Measurements from ENCODE around the gene GAMT.
"Not testable (repeated sequence)": the region's sequence is repeated elsewhere in the genome, so short reads cannot be mapped to it uniquely, and the experiment has no call there.

GAMT gene

DNA sequence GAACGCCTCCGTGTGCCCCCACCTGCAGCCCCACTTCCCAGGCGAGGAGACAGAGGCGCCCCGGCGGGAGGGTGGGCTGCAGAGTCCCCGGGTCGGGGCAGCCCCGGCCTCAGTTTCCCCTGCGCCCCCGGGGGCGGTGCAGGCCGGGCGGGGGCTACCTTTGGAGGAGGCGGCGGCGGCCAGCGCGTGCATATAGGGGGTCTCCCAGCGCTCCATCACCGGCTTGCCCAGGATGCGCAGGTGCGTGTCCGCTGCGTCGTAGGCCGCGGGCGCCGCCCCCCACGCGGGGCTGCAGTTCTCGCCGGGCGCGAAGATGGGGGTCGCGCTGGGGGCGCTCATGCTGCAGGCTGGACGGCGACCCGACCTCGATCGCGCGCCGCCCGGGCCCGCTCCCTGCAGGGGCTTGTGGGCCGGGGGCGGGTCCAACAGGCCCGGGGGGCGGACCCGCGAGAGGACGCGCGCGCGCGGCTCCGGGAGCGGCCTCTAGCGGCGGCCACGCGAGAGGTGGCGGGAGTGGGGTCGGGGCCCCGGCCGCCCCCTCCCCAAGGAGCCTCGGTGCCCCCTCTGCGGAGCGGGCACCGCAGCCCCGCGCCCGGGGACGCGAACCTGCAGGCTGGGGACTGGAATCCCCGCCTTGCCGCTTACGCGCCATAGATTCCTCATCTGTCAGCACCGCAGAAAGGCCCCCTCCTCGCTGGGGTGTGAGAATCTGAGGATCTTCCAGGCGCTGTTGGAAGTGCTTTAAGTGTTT, at the start of gene GAMT:
GAMT (minus strand) TSS at position 405 of the 751 bp plus-strand sequence; CDS start at position 339, 66 bp downstream.
- peak in 2 of 3 donors; percentile 25 to 45 for DNase-seq (ENCODE audit: low read depth in 2 of 3, low spot score in 1 of 3)

DNA sequence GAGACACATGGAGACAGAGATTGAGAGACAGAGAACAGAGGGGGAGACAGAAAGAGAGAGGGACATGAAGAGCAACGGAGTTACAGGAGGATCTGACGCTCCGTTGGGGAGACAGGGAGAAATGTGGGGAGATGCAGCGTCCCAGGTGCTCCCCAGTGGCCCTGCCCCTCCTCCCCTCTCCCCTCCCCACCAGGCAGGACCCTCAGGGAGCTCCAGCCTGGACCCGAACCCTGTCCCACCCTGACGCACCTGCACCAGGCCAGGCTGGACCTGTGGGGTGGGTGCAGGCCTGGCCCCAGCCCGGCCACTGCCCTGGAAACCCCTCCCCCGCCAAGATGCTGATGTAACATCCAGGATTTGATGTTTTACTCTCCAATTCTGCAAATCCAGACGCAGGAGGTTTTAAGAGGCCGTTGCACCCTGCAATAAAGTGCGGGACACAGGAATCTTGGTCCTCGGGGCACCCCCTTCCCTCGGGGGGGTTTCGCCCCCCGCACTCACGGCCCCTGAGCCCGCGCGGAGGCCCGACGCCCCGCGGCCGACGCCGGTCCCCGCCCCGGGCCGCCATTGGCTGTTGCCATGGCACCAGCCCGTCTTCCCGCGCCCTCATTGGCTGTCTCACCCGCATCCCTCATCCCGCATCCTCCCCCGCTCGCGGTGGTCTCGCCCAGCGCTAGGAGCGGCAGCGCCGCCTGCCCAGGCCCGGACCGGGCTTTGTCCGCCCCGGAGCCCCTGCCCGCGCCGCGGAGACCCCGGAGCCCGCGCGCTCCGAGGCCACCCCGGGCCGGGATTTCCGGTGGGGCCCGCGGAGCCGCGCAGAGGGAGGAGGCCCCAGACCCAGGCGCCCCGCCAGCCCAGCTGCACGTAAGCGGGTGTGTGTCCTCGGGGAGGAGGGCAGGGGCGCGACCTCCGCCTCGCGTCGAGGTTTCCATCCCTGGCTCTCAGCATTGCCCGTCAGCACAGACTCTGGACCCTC, 48.4 kb upstream of the GAMT start, which contains the start of gene APC2:
APC2 (plus strand) TSS at position 655 of the 976 bp plus-strand sequence. CDS start 2,881 bp downstream, outside the sequence.
- no peak for DNase-seq (ENCODE audit: low read depth in 2 of 3, low spot score in 1 of 3)

DNA sequence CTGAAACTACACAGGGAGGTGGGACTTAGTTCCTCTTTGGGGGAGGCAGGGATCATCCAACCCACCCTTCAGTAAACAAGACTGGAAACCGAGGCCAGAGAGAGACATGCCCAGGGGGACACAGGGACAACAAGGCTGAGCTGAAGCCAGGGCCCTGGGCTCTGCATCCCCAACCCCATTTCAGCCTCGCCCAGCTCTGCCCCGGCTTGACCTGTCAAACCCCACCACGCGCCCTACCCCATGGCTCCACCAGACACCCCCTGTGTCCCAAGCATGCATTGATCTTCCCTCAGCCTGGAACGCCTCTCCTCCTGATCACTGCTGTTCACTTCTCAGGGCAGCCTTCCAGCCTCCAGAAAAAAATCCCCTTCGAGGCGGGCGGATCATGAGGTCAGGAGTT, 46.6 kb upstream of the GAMT start:
- DNase-seq (ENCODE audit: low read depth in 2 of 3, low spot score in 1 of 3), result no peak

DNA sequence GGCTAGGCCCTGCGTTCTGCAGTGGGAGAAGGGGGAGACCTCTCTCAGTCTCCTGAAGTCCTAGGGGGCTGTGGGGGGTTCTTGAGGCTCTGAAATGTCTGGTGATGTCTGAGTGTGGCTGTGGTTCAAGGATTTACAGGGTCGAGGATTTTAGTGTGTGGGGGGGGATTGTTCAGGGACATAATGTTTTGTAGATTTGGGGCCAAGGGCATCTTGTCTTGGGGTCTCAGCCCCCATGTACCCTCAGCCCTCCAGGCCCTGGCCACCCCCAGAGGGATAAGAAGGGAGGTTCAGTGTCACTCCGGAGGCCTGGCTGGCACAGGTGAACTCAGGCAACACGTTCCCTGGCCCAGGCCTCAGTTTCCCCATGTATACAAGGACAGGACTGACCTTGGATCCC, 46.2 kb upstream of the GAMT start:
- no peak for DNase-seq (ENCODE audit: low read depth in 2 of 3, low spot score in 1 of 3)

DNA sequence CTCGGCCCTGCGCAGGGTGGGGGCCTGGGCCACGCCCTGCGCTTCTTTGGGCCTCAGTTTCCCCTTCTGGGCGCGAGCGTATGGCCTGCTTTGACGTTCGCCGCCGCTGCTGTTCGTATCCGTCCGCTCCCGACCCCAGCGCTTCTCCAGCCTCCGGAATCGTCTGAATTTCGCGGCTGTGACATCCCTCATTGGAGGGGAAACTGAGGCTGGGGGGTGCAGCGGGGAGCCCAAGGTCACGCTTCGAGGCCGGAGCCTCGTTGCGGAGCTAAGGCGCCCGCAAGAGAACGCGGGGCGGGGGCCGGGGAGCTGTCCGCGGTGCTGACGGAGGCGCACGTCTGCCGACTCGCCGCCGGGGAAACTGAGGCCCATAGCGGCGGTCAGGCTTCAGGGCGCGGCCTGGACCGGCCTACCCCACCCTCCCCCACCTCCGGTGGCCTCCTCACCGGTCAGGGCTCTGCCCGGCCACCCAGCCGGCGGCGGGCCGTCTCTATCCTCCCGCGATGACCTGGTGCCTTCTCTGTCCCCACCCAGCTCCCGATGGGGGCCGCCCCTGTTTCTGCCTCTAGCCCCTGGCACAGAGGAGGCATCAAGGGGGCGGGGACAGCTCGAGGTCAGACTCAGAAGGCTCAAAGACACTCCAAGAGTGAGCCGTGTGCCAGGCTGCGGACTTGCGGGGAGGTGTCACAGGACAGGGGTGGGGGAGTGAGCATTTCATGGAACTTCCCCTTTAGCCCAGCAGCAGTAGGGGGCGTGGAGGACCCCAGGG, 45.6 kb upstream of the GAMT start:
- no peak for DNase-seq (ENCODE audit: low read depth in 2 of 3, low spot score in 1 of 3)

DNA sequence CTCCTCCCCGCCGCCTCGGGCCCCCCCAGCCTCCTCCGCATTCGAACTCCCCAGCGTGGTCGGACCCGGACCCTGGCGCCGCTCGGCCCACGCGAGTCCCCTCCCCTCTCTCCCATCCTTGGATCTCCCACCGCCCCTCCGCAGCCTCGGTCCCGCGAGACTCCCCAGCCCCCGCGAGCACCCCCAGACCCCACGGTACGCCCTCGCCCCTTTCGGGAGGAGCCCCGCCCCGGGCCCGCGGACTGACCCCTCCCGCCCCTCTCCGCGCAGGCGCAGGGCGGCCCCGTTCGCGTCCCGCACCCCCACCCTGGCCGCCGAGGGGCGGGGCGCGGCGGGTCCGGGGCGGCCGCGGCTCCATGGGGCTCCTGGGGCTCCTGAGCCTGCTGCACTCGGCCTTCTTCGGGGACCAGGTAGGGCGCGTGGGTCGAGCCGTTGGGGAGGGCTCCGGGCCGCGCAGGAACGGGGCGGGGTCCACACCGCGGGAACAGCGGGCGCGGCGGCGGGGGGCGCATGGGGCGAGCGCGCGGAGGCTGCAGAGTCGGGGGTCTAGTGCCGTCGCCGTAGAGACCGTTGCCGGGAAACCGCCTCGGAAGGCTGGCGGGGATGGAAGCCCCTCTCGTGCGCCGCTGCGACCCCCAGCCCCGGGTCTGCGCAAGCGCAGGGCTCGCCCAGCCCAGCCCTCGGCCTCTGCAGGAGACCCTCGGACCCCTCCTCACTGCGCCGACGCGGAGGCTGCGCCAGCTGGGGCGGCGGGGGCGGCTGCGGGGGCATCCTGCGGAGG, 44.8 kb upstream of the GAMT start:
- DNase-seq (ENCODE audit: low read depth in 2 of 3, low spot score in 1 of 3), result no peak

DNA sequence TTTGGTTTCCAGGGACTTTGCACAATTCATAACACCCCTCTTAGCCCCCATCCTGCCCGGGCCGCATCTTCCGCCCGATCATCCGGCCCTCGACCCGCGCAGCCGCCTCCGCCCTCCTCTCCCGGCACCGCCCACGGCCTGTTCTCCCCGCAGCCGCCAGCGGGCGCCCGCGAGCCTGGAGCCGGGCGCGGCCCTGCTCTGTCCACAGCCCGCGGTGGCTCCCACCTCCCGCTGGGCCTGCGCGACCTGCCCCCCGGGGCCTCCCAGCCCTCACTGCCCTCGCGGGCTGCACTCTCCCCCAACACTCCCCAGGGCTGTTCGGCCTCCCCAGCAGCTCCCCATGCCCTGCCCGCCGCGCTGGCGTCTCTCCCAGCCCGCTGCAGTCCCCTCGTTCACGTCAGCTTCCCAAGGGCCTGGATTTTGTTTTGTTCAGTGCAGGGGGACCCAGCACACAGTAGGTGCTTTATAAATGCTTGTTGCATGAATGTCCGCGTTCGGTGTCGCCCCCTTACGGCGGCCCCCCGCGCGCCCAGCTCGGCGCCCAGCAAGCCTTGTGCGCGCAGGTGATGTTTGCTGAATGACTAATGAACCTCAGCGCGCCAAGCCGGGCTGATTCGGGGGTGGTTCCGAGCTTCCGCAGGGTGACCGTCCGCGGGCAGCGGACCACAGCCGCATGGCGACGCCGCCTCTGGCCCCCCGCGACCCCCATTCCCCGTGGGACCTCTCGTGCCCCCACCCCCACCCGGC, 44.0 kb upstream of the GAMT start:
- DNase-seq (ENCODE audit: low read depth in 2 of 3, low spot score in 1 of 3), result peak; percentile 49 to 73 (median 69)

DNA sequence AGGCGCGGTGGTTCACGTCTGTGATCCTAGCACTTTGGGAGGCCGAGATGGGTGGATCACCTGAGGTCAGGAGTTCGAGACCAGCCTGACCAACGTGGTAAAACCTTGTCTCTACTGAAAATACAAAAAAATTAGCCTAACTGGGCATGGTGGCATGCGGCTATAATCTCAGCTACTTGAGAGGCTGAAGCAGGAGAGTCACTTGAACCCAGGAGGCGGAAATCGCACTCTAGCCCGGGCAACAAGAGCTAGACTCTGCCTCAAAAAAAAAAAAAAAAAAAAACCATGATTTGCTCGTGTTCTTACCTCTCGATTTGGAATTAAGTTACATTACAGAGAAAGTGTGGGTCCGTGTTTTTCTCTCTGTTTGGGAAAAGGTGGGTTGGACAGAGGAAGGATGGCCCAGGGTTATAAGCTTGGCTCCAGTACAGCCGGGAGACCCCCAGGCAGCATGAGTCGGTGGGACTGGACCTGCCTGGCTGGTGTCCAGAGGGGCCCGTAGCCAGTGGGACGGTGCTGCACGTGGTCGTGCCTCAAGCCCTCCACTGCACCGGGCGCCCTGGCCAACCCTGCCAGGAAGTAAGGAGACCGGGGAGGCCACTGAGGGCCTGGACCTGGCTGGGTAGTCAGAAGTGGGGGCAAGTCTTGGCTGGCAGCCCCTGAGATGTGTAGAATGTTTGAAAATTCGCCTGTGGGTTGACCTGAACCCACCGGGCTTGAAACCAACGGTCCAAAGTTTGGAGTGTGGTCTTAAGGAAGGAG, 40.5 kb upstream of the GAMT start:
- DNase-seq (ENCODE audit: low read depth in 2 of 3, low spot score in 1 of 3), result no peak

DNA sequence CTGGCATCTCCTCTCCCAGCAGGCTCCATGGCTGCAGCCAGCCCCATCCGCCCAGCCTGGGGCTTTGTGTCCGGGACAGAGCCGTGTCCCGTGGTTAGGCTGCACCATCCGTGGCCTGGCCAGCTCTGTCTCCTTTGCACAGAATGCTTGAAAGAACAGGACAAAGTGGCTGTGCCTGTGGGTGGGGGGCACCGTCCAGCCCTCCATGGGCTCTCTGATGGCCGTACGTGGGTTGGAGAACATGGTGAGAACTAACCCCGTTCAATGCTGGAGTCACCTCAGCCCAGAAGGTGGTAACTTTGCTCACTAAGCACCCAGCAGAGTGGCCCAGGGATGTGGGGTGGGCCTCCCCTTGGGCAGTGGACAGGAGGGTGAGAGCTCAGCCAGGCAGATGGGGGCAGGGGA, 39.7 kb upstream of the GAMT start:
- no peak for DNase-seq (ENCODE audit: low read depth in 2 of 3, low spot score in 1 of 3)

DNA sequence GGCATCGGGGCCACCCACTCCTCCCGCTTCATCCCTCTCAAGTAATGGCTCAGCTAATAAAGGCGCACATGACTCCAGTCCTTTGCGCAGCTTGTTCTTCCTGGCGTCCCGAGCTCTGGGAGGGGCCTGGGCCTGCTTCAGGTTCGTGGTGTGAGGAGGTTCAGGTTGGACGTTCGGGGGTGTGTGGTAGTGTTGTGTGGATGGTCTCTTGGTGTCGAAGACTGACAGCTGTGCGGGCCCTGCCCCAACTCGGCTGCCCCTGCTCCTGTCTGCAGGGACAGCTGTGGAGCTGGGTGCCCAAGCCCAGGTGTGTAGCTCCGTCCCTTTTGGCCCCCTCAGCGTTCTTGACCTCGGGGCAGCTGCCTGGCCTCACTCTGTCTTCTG, 39.1 kb upstream of the GAMT start:
- no peak for DNase-seq (ENCODE audit: low read depth in 2 of 3, low spot score in 1 of 3)

DNA sequence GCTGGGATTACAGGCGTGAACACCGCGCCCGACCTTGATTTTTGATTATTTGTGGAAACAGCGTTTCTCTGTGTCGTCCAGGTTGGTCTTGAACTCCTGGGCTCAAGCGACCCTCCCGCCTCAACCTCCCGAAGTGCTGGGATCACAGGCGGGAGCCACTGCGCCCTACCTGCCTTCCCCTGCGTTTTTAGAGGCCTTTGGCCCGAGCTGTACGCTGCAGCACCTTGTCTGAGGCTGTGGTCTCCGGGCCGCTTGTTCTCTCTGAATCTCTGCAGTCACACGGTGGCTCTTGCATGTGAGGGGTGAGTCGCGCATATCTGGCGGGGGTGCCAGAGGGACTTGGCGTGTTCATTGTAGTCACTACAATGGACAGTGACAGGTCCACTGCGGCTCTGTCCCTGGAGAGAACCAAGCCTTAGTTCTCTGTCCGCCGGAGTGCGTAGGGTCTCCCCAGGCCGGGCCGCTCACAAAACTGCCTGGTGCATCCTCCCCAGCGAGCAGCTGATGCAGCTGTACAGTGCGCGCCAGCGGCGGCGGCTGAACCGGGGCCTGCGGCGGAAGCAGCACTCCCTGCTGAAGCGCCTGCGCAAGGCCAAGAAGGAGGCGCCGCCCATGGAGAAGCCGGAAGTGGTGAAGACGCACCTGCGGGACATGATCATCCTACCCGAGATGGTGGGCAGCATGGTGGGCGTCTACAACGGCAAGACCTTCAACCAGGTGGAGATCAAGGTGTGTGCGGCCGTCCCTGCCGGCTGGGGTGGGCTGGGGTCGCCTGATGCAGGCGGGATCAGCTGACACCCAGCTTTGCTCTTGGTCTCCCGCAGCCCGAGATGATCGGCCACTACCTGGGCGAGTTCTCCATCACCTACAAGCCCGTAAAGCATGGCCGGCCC, 38.4 kb upstream of the GAMT start:
- not testable (repeated sequence) for DNase-seq (ENCODE audit: low read depth in 2 of 3, low spot score in 1 of 3)

DNA sequence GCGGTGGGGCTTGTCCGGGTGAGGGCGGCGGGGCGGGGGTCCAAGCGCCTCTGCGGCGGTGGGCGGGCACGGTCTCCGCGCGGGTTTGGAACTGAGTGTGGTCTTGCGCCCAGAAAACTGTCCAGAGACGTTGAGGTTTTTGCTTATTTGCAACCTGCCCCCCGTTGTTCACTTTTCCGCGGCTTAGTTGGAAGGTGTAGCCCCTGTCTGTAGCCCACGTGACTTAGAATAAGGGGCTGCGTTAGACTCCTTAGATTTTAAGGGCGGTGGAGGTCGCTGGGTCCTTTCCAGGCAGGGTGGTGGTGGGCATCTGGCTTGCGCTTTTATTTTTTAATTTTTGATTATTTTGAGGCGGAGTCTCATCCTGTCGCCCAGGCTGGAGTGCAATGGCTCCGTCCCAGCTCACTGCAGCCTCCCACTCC, 37.6 kb upstream of the GAMT start:
- DNase-seq (ENCODE audit: low read depth in 2 of 3, low spot score in 1 of 3), result no peak

DNA sequence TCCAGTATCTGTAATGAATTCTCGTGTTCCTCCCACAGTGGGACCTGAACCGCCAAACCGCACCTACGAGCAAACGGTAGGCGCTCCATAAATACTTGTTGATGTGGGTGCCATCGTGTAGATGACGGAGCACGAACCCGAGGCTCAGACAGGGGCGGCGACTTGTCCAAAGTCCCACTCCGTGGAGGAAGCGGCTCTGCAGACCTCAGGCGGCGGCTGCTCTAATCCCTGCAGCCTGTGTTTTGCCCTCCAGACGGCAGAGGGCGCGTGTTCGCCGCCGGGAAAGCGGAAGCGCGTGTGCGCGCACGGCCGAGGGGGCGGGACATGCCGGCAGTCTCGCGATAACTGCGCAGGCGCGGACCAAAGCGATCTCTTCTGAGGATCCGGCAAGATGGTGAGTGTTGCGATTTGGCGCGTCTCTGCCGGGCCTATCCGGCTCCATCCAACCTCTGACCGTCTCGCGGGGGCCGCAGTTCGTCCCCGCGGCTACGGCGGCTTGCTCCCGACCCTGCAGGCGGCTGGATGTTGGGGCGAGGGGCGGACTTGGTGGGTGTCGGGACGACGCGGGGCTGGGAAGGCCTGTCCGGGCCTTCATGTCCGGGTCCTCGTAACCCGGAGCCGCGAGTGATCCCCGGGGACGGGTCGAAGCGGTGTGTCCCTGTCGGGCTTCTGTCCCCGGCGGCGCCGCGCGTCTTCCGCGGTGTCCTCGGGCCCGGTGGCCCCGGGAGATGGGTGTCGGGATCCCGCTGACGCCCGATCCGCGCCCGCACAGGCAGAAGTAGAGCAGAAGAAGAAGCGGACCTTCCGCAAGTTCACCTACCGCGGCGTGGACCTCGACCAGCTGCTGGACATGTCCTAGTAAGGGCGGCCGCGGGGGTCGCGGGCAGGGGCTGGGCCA, 36.9 kb upstream of the GAMT start, which contains the start of gene RPS15:
RPS15 (plus strand) TSS at position 362 of the 898 bp plus-strand sequence; CDS start at position 392, 30 bp downstream.
- peak; percentile 90 to 95 (median 93) for DNase-seq (ENCODE audit: low read depth in 2 of 3, low spot score in 1 of 3)

DNA sequence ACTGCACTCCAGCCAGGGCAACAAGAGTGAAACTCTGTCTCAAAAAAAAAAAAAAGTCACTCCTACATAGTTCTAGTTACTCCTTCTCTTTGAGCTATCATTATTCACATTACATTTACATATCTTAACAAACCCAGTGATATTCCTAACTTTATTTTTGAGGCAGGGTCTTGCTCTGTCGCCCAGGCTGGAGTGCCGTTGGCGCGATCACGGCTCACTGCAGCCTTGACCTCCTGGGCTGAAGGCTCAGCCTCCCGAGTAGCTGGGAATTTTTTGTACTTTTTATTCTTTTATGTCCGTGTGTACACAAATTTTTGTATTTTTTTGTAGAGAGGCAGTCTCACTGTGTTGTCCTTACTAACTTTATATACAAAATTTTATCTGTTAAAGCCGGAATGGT, 36.3 kb upstream of the GAMT start:
- no peak for DNase-seq (ENCODE audit: low read depth in 2 of 3, low spot score in 1 of 3)

DNA sequence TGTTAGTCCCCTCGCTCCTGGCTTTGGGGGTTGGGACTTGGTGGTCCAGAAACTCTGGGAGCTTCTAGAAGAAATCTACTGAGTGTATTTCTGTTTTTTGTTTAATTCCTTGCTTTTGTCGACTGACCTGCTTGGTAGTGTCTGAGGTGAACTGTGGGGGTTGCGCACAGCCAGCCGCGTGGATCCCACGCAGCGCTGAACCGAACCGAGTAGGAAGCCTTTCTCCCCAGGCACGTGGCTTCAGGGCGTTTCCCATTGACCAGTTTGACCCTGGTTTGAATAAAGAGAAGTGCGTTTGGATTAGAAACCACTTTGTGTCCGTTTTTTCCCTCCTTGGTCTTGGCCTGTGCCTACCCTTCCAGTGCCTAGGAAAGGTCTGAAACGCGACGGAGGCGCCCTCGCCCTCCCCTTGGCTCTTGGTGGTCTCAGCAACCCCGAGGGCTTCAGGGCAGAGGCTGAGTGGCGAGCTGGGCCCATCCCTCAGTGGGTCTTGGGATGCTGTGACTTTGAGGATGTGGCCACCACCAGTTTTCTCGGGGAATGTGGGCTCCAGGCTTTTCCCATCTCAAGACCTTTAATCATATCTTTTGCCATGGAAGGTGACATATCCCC, 34.1 kb upstream of the GAMT start:
- no peak for DNase-seq (ENCODE audit: low read depth in 2 of 3, low spot score in 1 of 3)

DNA sequence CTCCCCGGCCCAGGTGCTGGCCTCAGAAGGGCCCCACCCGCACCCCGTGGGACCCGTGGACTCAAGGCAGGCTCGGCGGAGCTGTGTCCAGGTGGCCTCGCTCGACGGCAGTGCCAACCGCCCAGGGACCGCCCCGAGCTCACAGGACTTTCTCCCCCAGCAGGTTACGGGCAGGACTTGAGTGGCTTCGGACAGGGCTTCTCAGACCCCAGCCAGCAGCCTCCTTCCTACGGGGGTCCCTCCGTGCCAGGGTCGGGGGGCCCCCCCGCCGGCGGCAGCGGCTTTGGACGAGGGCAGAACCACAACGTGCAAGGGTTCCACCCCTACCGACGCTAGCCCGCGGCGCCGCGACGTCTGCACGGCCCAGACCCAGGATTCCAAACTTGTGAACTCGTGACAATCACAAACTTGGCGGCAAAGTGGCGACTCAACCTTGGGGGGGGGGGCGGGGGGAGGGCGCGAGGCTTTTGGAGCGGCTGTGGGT, 33.3 kb upstream of the GAMT start:
- DNase-seq (ENCODE audit: low read depth in 2 of 3, low spot score in 1 of 3), result no peak

All from stimulated activated CD4-positive, alpha-beta T cell treated with anti-CD3 and anti-CD28 coated beads, Interleukin-12 subunit alpha, Interleukin-12 subunit beta, amount 100 ng/mL, for 48 hours (primary cell).